Astrocyte of the spinal cord (primary cell): Measurements from ENCODE around the gene TPBGL.

ENCODE experiments used
- DNase-seq: peaks from one replicate; pipeline ENCODE4 v3.0.0; 2011; ENCODE audit warnings: low read depth, low spot score
- H3K4me3 ChIP-seq: 2 replicates; pipeline ENCODE4 v1.5.1; 2011; ENCODE audit warnings: low read depth, mild to moderate bottlenecking, low read length, moderate library complexity
- CTCF ChIP-seq: IDR thresholded peaks from 2 replicates; pipeline ENCODE4 v1.5.1; 2012; ENCODE audit warnings: low read depth, mild to moderate bottlenecking, low read length, inconsistent platforms
- in situ Hi-C: cut with HindIII; loops from 2 replicates; pipeline ENCODE4 v1.10.0; 2017; ENCODE audit warnings: low sequenced_read_pairs

The TPBGL gene

GRCh38 chr11:75240311-75241035 is at the start of gene TPBGL:
Gene TPBGL, plus strand, starts transcription at chr11:75240774. Its CDS starts 276 bp downstream, at chr11:75241050.
- DNase-seq, result no peak
- H3K4me3 ChIP-seq, result no peak within 1 kb of the TSS
- in situ Hi-C loops, result no loop called here
- TF ChIP-seq CTCF, result no peak

GRCh38 chr11:75191330-75191717 is 49.2 kb upstream of the TPBGL start:
- DNase-seq, result no peak
- no peak overlapping the region for H3K4me3 ChIP-seq
- in situ Hi-C loops, result no loop called here
- no peak for TF ChIP-seq CTCF

- TF ChIP-seq CTCF, result no peak
- in situ Hi-C loops, result no loop called here
- no peak for DNase-seq
- H3K4me3 ChIP-seq, result no peak overlapping the region
Observed at GRCh38 chr11:75193271-75193670, 47.3 kb upstream of the TPBGL start.

- in situ Hi-C loops, result no loop called here
- H3K4me3 ChIP-seq, result no peak overlapping the region
- TF ChIP-seq CTCF, result no peak
- DNase-seq, result no peak
Observed at GRCh38 chr11:75193711-75194110, 46.9 kb upstream of the TPBGL start.

- TF ChIP-seq CTCF, result no peak
- no peak for DNase-seq
- H3K4me3 ChIP-seq, result no peak overlapping the region
- in situ Hi-C loops, result no loop called here
Observed at GRCh38 chr11:75194147-75194546, 46.4 kb upstream of the TPBGL start.

GRCh38 chr11:75195167-75195962 is 45.2 kb upstream of the TPBGL start:
- no peak overlapping the region for H3K4me3 ChIP-seq
- in situ Hi-C loops, result no loop called here
- DNase-seq, result no peak
- TF ChIP-seq CTCF, result no peak
